Fibroblast of peridontal ligament (primary cell): ENCODE measurements around the gene MAN2B1.
"Not testable (repeated sequence)": the region's sequence is repeated elsewhere in the genome, so short reads cannot be mapped to it uniquely, and the experiment has no call there.

Experiments used
- DNase-seq: peaks from one replicate; pipeline ENCODE4 v3.0.0-alpha.2; 2010; ENCODE audit errors: extremely low read depth

The MAN2B1 gene

DNA sequence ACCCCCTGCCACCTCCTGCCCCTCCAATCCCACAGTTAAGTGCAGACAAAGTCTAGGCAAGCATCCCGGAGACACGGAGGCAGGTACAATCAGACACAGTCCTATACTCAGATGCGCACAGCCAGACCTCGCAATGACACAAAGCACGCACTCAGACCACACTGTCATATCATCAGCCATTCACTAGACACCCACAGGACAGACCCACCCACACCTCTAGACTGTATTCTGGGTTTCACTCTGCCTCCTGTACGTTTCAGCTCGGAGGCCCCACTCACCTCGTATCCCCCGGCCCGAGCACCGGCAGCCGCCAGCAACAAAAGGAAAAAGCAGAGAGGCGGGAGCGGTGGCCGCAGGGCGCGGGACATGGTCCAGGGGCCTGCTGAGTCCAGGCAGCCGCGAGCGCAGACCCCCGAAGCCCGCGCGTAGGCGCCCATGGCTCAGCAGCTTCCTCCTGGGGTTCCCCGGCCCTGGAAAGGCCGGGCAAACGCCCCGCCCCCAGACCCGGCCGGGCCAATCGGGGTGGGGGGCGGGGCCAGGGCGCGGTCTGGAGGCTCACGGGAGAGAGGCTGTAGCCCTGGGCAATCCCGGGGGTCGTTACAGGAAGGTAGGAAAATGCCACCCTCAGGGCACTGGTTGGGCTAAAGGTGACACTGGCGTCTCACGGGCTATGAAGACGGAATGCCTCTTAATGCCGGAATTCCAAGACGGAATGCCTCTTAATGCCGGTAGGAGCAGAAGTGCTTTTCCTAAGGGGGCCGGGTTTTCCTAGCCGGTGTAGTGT lies at the start of gene MAN2B1, which contains the start of gene WDR83:
MAN2B1 (minus strand) TSS at position 478 of the 784 bp plus-strand sequence; CDS start at position 437, 41 bp downstream.
WDR83 (plus strand) TSS at position 543 of the 784 bp plus-strand sequence. CDS start 2,984 bp downstream, outside the sequence.
- DNase-seq, result peak; percentile 33

DNA sequence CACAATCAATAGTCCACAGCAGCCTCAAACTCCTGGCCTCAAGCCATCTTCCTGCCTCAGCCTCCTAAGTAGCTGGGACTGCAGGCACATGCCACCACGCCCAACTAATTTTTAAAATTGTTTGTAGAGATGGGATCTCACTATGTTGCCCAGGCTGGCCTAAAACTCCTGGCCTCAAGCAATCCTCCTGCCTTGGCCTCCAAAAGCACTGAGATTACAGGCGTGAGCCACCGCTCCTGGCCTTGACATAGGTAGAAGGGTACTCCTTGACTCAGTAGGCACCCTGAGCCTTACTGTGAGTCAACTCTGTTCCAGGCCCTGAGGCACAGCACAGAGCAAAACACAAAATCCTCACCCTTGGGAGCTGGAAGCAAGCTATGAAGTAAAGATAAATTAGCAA lies 49.4 kb upstream of the MAN2B1 start:
- no peak for DNase-seq

GRCh38 chr19:12715102-12715501 lies 48.6 kb upstream of the MAN2B1 start:
- DNase-seq, result no peak

DNA sequence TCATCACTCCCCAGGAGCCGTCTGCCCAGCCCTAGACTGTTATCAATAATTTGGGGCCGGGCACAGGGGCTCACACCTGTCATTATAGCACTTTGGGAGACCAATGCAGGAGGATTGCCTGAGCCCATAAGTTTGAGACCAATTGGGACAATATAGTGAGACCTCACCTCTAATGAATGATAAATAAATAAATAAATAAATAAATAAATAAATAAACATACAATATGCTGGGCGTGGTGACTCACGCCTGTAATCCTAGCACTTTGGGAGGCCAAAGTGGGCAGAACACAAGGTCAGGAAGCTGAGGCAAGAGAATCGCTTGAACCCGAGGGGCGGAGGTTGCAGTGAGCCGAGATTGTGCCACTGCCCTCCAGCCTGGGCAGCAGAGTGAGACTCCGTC lies 46.8 kb upstream of the MAN2B1 start:
- DNase-seq, result not testable (repeated sequence)

- DNase-seq, result not testable (repeated sequence)
These were observed 45.5 kb upstream of the MAN2B1 start for GRCh38 chr19:12712077-12712476.

GRCh38 chr19:12711187-12711586 lies 44.6 kb upstream of the MAN2B1 start:
- no peak for DNase-seq

DNA sequence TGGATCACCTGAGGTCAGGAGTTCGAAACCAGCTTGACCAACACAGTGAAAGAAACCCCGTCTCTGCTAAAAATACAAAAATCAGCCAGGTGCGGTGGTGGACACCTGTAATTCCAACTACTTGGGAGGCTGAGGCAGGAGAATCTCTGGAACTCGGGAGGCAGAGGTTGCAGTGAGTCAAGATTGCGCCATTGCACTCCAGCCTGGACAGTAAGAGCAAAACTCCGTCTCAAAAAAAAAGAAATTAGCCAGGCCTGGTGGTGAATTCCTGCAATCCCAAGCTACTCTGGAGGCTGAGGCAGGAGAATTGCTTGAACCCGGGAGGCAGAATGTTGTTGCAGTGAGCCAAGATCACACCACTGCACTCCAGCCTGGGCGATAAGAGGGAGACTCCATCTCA lies 42.1 kb upstream of the MAN2B1 start:
- DNase-seq, result no peak

DNA sequence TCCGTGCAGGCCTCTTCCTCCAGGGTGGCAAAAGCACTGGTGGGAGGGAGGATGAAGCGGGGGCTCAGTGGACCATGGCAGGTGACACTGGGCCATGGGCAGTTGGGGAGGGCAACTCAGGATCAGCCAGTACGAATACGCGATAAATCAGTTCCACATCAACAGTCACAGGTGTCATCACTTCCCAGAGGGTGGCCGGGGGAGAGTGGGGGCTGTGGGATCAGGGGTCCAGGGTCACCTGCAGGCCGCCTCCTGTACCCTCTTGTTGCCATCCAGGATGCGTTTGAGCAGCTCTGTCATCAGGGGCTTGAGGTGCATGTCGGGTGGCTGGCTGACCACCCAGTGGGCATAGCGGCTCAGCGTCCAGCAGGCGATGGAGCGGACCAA lies 39.8 kb upstream of the MAN2B1 start:
- DNase-seq, result no peak

GRCh38 chr19:12705654-12706331 lies 39.3 kb upstream of the MAN2B1 start:
- DNase-seq, result no peak

DNA sequence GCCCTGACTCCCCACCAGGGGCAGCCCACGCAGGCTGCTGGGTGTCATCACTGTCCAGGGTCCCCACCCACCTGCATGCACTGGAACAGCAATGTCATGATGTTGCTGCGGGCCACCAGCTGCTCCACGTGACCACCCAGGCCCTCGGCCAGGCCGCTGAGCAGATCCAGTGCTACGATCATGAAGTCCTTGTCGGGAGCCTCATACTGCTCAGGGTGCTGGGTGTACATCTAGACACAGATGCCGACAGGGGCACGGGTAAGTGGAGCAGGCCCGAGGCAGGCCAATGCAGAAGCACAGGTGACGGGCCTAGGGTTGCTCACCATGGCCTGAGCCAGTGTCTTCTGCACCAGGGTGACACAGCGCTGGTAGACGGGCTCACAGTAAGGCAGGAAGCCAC lies 38.6 kb upstream of the MAN2B1 start:
- DNase-seq, result no peak

GRCh38 chr19:12703046-12703445 lies 36.5 kb upstream of the MAN2B1 start:
- peak; percentile 54 for DNase-seq

DNA sequence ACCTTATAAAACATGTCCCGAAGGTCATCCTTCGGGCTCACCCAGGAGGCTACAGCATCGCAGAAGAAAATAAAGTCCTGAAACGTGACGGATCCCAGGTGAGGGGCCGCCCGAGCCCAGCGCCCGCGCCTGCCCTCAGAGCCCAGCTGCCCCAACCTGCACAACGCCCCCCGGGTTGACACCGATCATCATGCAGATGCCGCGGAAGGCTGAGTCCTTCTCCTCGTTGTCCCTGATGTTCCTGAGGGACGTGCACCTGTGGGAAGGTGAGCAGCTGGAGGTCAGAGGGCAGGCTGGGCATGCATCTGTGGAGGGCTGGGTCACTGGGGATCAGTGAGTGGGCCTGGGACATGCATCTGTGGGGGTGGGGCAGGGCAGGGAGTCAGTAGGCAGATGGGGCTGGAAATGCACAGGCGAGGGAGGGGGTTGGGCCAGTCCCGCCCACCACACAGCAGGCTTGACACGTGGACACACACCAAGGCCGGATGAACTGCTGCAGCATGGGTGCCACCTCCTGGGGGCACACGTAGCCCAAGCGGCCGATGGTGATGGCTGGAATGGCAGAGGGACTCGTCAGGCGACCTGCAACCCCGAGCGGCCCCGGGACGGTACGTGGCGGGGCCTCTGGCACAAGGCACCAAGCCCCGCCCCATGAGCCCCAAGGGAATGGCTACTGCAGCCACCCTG lies 35.2 kb upstream of the MAN2B1 start:
- no peak for DNase-seq

DNA sequence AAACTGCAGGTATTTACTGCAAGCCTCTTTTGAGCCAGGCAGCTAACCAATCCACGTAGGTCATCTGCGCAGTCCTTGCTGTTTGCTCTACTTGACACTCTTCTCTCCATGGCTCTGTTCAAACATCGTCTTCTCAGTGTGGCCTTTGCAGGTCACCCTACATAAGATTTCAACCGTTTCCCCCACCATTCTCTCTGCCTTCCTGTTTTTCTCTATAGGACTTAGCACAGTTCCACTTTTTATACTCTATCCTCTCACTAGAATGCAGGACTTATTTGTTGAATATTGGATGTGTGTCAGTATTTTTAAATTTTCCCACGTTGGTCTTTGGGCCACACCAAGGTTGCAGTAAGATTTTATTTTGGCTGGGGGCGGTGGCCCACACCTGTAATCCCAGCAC lies 31.6 kb upstream of the MAN2B1 start:
- DNase-seq, result no peak

DNA sequence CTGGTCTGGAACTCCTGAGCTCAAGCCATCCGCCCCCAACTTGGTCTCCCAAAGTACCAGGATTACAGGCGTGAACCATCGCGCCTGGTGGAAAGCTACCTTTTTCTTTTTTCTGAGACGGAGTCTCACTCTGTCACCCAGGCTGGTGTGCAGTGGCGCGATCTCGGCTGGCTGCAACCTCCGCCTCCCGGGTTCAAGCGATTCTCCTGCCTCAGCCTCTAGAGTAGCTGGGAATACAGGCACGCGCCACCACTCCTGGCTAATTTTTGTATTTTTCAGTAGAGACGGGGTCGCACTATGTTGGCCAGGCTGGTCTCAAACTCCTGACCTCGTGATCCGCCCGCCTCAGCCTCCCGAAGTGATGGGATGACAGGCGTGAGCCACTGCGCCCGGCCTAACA lies 30.9 kb upstream of the MAN2B1 start:
- not testable (repeated sequence) for DNase-seq

DNA sequence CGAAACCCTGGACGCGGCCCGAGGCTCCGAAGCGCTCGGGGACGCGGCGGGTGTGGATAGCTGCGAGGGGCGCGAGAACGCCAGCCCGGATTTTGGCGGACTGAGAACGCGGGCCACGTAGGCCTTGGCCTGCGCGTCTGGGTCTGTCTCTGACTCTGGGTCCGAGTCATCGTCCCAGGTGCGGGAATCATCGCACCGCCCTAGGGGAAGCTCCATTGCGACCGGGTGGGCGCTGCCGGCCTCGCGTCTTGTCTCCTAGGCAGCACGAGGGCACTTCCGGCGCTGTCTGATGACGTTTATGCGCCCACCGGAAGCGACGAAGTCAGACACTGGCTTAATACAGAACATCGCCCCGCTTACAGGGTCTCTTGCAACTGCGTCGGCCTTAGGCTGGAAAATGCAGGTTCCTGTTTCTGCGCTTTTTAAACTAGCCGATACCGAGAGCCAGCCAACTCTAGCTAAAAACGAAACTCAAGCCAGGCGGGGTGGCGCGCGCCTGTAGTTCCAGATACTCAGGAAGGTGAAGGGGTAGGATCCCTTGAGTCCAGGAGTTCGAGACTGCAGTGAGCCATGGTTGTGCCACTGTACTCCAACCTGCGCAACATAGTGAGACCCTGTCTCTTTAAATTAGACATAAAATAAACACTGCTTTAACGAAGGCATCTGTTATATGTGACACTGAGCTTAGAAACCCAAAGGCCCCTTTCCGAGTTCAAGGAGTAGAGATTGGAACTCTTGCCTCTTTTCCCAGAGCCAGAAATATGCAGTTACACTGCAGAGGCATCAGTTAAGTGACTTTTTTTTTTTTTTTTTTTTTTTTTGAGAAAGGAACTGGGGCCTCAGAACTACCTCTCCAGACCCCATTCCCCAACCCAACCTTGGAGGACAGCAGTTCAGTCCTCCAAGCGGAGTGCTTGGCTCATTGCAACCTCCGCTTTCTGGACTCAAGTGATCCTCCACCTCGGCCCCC lies 30.1 kb upstream of the MAN2B1 start, which contains the start of gene FBXW9:
FBXW9 (minus strand) TSS at position 266 of the 970 bp plus-strand sequence; CDS start at position 216, 50 bp downstream.
- DNase-seq, result peak; percentile 95

- no peak for DNase-seq
These were observed 29.4 kb upstream of the MAN2B1 start for GRCh38 chr19:12695997-12696365.

DNA sequence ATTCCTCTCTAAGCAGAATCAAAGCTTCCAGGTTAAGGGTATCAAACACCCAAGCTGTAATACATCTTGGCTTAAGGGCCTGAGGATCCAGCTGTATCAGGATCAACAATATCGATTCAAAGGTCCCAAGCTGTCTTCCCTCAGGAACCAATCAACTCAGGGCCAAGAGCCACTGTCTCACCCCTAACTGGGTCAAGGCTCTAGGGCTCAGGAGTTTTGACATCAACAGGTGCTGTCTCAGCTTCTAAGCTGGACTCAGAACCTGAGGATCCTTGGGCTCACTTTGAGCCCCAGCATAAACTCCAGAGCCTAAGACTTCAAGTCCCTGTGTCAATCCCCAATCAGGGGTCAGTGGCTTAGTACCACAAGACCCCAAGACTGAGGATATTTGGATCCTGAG lies 29.0 kb upstream of the MAN2B1 start:
- no peak for DNase-seq

- no peak for DNase-seq
These were observed 28.6 kb upstream of the MAN2B1 start for GRCh38 chr19:12695096-12695495.

DNA sequence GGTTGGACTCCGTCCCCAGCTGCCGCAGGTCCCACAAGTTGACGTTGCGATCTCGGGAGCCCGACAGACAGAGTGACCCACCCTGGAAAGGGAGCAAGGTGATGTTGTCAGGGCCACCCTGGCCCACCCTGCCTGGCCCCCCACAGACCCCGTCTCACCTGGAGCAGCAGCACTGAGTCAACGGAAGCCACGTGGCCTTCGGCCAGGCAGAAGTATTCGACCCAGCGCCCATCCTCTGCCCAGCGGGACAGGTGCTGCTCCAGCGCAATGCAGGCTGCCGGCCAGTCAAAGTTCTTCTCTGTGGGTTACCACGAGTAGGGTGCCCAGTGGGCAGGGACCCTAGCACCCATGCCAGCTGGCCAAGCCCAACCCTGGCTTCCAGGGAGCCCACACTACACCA lies 28.1 kb upstream of the MAN2B1 start:
- DNase-seq, result no peak

DNA sequence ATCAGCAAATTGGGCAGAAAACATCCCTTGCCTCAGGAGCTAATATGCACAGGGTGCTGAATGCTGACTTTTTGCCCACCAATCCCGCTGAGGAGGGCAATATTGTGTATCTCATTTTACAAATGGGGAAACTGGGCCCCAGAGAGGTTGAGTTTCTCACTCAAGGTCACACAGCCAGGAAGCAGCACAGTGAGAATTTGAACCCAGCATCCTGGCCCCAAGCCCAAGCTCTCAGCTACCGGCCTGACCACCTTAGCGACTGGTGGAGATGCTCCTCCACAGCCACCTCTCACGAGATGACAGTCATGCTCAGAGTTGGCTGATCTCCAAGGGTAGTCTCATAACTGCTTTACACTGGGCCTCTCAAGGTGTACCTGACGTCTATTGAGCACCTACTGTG lies 26.4 kb upstream of the MAN2B1 start:
- no peak for DNase-seq

- no peak for DNase-seq
These were observed 23.2 kb upstream of the MAN2B1 start for GRCh38 chr19:12689581-12690216.
